Smooth muscle cell (in vitro differentiated cells): ENCODE results near the gene JAZF1. TPM values are rescaled to one million over a fixed set of nuclear protein-coding genes. Genes with fewer than 3 reads are reported as not detected.

Source experiments
- DNase-seq: peaks from one replicate; lab custom pipeline; 2025; ENCODE audit not compliant: unreplicated experiment; lab: John Stamatoyannopoulos, UW
- H2AFZ ChIP-seq: fragments of 200-600 bp; sonication (generic); 2 replicates; pipeline ENCODE4 v1.6.0; 2016; ENCODE audit warnings: antibody characterized with exemption, low read depth, mild to moderate bottlenecking
- H3F3A ChIP-seq: fragments of 200-600 bp; sonication (generic); 2 replicates; pipeline ENCODE4 v1.6.0; 2017; ENCODE audit warnings: antibody characterized with exemption, low read depth
- H3K27ac ChIP-seq: fragments of 200-600 bp; sonication (generic); 2 replicates; pipeline ENCODE4 v1.5.1; 2016; ENCODE audit warnings: low read depth, mild to moderate bottlenecking
- H3K27me3 ChIP-seq: fragments of 200-600 bp; sonication (generic); 2 replicates; pipeline ENCODE4 v1.6.1; 2016; ENCODE audit warnings: low read depth, mild to moderate bottlenecking
- H3K36me3 ChIP-seq: fragments of 200-600 bp; sonication (generic); 2 replicates; pipeline ENCODE4 v1.5.1; 2016; ENCODE audit warnings: low read depth
- H3K4me1 ChIP-seq: fragments of 200-600 bp; sonication (generic); 2 replicates; pipeline ENCODE4 v1.5.1; 2016; ENCODE audit warnings: low read depth
- H3K4me2 ChIP-seq: fragments of 200-600 bp; sonication (generic); 2 replicates; pipeline ENCODE4 v1.6.0; 2016; ENCODE audit warnings: mild to moderate bottlenecking
- H3K4me3 ChIP-seq: fragments of 200-600 bp; sonication (generic); 2 replicates; pipeline ENCODE4 v1.5.1; 2016; ENCODE audit warnings: mild to moderate bottlenecking
- H3K79me2 ChIP-seq: fragments of 200-600 bp; sonication (generic); 2 replicates; pipeline ENCODE4 v1.6.0; 2016; ENCODE audit warnings: low read depth, mild to moderate bottlenecking
- H3K9ac ChIP-seq: fragments of 200-600 bp; sonication (generic); 2 replicates; pipeline ENCODE4 v1.6.0; 2016; ENCODE audit warnings: low read depth
- H3K9me3 ChIP-seq: fragments of 200-600 bp; sonication (generic); replicated peaks from 2 replicates; pipeline ENCODE4 v1.5.1; 2016; ENCODE audit warnings: low read depth
- H4K20me1 ChIP-seq: fragments of 200-600 bp; sonication (generic); 2 replicates; pipeline ENCODE4 v1.6.0; 2016; ENCODE audit warnings: low read depth
- CTCF ChIP-seq: fragments of 200-600 bp; sonication (generic); IDR thresholded peaks from 2 replicates; pipeline ENCODE4 v1.5.1; 2017; ENCODE audit warnings: borderline replicate concordance, mild to moderate bottlenecking, antibody characterized with exemption; ENCODE audit not compliant: insufficient read depth, poor library complexity, severe bottlenecking
- WGBS: methylation state at CpG from one replicate; pipeline ENCODE4 v1.1.7; 2016; ENCODE audit warnings: low lambda C conversion rate; 5-methylcytosine and 5-hydroxymethylcytosine counted together
- polyA plus RNA-seq: library from polyadenylated mRNA; unstranded; fragments of >200 nt; fragmentation: Nextera tagmentation; extraction: Ambion mirVana; gene quantifications from 2 replicates; pipeline ENCODE4 v1.2.1, GENCODE V29; 2016
- total RNA-seq: library from RNA; depleted of rRNA; stranded (reverse); fragments of >200 nt; gene quantifications from 2 replicates; pipeline ENCODE4 v1.2.3, GENCODE V29; 2014

The JAZF1 gene
- total and polyA plus RNA-seq, 2 experiments from 2014 or later = 17.4 to 18.0 TPM

- Histone ChIP-seq H2AFZ (no peak overlapping the region), H3K79me2 (peaks cover 21% of the 10 kb centered on the region), H3K4me2 (no peak overlapping the region), H4K20me1 (peaks cover 48% of the 10 kb centered on the region), H3K27ac (no peak overlapping the region), H3K9ac (no peak overlapping the region), H3K36me3 (no peaks in the 10 kb centered on the region), H3F3A (peaks cover 9% of the 10 kb centered on the region), H3K9me3 (no peaks in the 10 kb centered on the region), H3K4me1 (no peaks in the 10 kb centered on the region), H3K27me3 (no peaks in the 10 kb centered on the region), H3K4me3 (no peak overlapping the region)
- DNase-seq = no peak
- WGBS = 71% methylated on average over 7 of the region's 7 CpGs
- no peak for TF ChIP-seq CTCF
Observed at GRCh38 chr7:28137463-28137862, 43.1 kb downstream of the JAZF1 start.

GRCh38 chr7:28136885-28137284 lies 43.7 kb downstream of the JAZF1 start:
- H2AFZ ChIP-seq = no peak overlapping the region
- H3K9me3 ChIP-seq = no peaks in the 10 kb centered on the region
- H3K4me3 ChIP-seq = no peak overlapping the region
- no peak overlapping the region for H3K9ac ChIP-seq
- H3F3A ChIP-seq = peaks cover 9% of the 10 kb centered on the region
- 88% methylated on average over 8 of the region's 8 CpGs for WGBS
- H3K4me1 ChIP-seq = no peaks in the 10 kb centered on the region
- H3K27me3 ChIP-seq = no peaks in the 10 kb centered on the region
- no peak for TF ChIP-seq CTCF
- H3K4me2 ChIP-seq = no peak overlapping the region
- H3K36me3 ChIP-seq = no peaks in the 10 kb centered on the region
- DNase-seq = no peak
- no peak overlapping the region for H3K27ac ChIP-seq
- H4K20me1 ChIP-seq = peaks cover 49% of the 10 kb centered on the region
- H3K79me2 ChIP-seq = peaks cover 21% of the 10 kb centered on the region

GRCh38 chr7:28136420-28136819 lies 44.2 kb downstream of the JAZF1 start:
- Histone ChIP-seq H3K4me2 (peak overlapping the region; percentile 13), H2AFZ (no peak overlapping the region), H3K9ac (no peak overlapping the region), H3K36me3 (no peaks in the 10 kb centered on the region), H3K4me1 (peaks cover 4% of the 10 kb centered on the region), H3K79me2 (peaks cover 21% of the 10 kb centered on the region), H3F3A (peaks cover 13% of the 10 kb centered on the region), H3K27ac (no peak overlapping the region), H3K9me3 (no peaks in the 10 kb centered on the region), H3K4me3 (no peak overlapping the region), H3K27me3 (no peaks in the 10 kb centered on the region), H4K20me1 (peaks cover 49% of the 10 kb centered on the region)
- 79% methylated on average over 3 of the region's 3 CpGs for WGBS
- TF ChIP-seq CTCF = no peak
- no peak for DNase-seq

- no peak for TF ChIP-seq CTCF
- Histone ChIP-seq H4K20me1 (peaks cover 49% of the 10 kb centered on the region), H3F3A (peaks cover 19% of the 10 kb centered on the region), H3K27ac (no peak overlapping the region), H3K79me2 (peaks cover 21% of the 10 kb centered on the region), H3K9me3 (no peaks in the 10 kb centered on the region), H3K36me3 (no peaks in the 10 kb centered on the region), H2AFZ (no peak overlapping the region), H3K4me2 (peak overlapping the region; percentile 41), H3K27me3 (no peaks in the 10 kb centered on the region), H3K4me1 (peaks cover 8% of the 10 kb centered on the region), H3K4me3 (no peak overlapping the region), H3K9ac (no peak overlapping the region)
- no peak for DNase-seq
- 94% methylated on average over 3 of the region's 3 CpGs for WGBS
Observed at GRCh38 chr7:28135760-28136159, 44.8 kb downstream of the JAZF1 start.
